CD4-positive, alpha-beta memory T cell (primary cell): ENCODE results near the gene PGAP3. TPM values are rescaled to one million over a fixed set of nuclear protein-coding genes. Genes with fewer than 3 reads are reported as not detected.

Experiments
- CTCF ChIA-PET: fragments of 350-600 bp; sonication (Branson Sonifier 250); formaldehyde crosslinking; loops from one replicate; lab custom pipeline; 2021; ENCODE audit warnings: inconsistent platforms; ENCODE audit not compliant: partially characterized antibody; lab: Charles Lee
- POLR2A ChIA-PET: fragments of 350-600 bp; sonication (Branson Sonifier 250); formaldehyde crosslinking; loops from one replicate; lab custom pipeline; 2021; ENCODE audit not compliant: partially characterized antibody; lab: Charles Lee
- DNase-seq, 5 donors: peaks; one replicate each; pipeline versions ENCODE4 v3.0.0 to v3.0.0-alpha.2; 2020 to 2022; ENCODE audit warnings: mixed read lengths in 1 of 5
- H3K27ac ChIP-seq: one replicate; pipeline ENCODE4 v1.7.0; 2013; ENCODE audit warnings: low read depth, low read length
- H3K27me3 ChIP-seq: 2 replicates; pipeline ENCODE4 v1.7.0; 2013; ENCODE audit warnings: mild to moderate bottlenecking, low read length, moderate library complexity; ENCODE audit not compliant: insufficient read depth
- H3K36me3 ChIP-seq: 2 replicates; pipeline ENCODE4 v1.7.0; 2013; ENCODE audit warnings: mild to moderate bottlenecking, low read length, moderate library complexity; ENCODE audit not compliant: insufficient read depth
- H3K4me1 ChIP-seq: 2 replicates; pipeline ENCODE4 v1.7.0; 2013; ENCODE audit warnings: mild to moderate bottlenecking, low read length, moderate library complexity; ENCODE audit not compliant: insufficient read depth
- H3K4me3 ChIP-seq, 2 donors: one replicate each; pipeline ENCODE4 v1.7.0; 2013; ENCODE audit warnings: low read length in 2 of 2, mild to moderate bottlenecking in 1 of 2
- H3K9me3 ChIP-seq, 2 donors: one replicate each; pipeline ENCODE4 v1.7.0; 2013; ENCODE audit warnings: low read length in 2 of 2, control low read depth in 1 of 2; ENCODE audit not compliant: control insufficient read depth in 1 of 2
- H3K27ac Mint-ChIP-seq, 7 donors: one replicate each; pipeline ENCODE4 v1.8.0; 2020 to 2021; ENCODE audit warnings: mixed read lengths in 7 of 7, mild to moderate bottlenecking in 6 of 7, inconsistent platforms in 3 of 7, moderate library complexity in 3 of 7
- H3K27me3 Mint-ChIP-seq, 2 donors: one replicate each; pipeline ENCODE4 v1.8.0; 2020 to 2021; ENCODE audit warnings: mixed read lengths in 2 of 2
- H3K36me3 Mint-ChIP-seq, 2 donors: one replicate each; pipeline ENCODE4 v1.8.0; 2020 to 2021; ENCODE audit warnings: mixed read lengths in 2 of 2, inconsistent platforms in 1 of 2, mild to moderate bottlenecking in 1 of 2
- H3K4me1 Mint-ChIP-seq, 4 donors: one replicate each; pipeline ENCODE4 v1.8.0; 2020 to 2021; ENCODE audit warnings: mixed read lengths in 4 of 4, mild to moderate bottlenecking in 1 of 4
- H3K4me3 Mint-ChIP-seq, 8 donors: one replicate each; pipeline ENCODE4 v1.8.0; 2020 to 2021; ENCODE audit warnings: mixed read lengths in 8 of 8, mild to moderate bottlenecking in 7 of 8, moderate library complexity in 6 of 8, inconsistent platforms in 3 of 8
- H3K9me3 Mint-ChIP-seq, 8 donors: one replicate each; pipeline ENCODE4 v1.8.0; 2020 to 2021; ENCODE audit warnings: mixed read lengths in 8 of 8, mild to moderate bottlenecking in 5 of 8, inconsistent platforms in 3 of 8, moderate library complexity in 1 of 8
- intact Hi-C: fragments of 100-400 bp; cut with micrococcal nuclease; formaldehyde crosslinking; loops from one replicate; pipeline ENCODE4 v1.15.1; 2023
- polyA plus RNA-seq, 2 donors: library from polyadenylated mRNA; unstranded; fragments of 300-500 nt; fragmentation: Illumina TruSeq; gene quantifications; one replicate each; pipeline ENCODE4 v1.2.3, GENCODE V29; 2021
- total RNA-seq, 2 experiments: library from RNA; stranded (reverse); gene quantifications; one replicate each; pipeline ENCODE4 v1.2.3, GENCODE V29; 2021

Gene PGAP3
- total and polyA plus RNA-seq, 4 experiments from 2014 or later, result 22.1 to 30.5 (median 28.0) TPM

DNA sequence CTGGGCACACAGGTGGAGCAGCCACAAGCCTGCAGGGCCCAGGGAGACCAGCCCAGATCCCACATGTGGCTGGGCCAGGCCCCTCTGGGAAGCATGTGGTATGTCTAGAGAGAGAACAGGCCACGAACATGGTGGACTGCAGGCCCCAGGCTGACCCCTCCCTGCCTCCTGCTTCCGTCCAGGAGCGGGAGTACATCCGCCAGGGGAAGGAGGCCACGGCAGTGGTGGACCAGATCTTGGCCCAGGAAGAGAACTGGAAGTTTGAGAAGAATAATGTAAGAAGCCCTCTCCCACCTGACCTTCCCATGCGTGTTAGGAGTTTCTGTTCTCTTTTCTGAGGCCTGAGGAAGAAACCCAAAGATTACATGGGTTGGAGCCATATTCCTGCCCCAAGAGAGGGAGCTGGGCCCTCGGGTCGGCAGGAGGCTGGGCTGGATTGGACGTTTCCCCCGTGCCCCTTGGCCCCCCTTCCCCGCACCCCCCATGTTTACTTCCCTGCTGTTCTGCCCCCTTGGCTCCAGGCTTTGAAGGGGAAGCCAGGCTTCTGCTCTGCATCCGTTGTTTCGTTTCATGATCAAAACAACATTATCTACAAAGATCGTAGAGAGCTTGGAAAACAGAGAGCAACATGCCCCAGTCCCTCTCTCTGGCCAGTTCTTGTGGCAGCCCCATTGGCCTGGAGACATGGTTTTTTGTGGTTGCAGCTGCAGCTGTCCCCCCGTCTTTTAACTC, 28.4 kb downstream of the PGAP3 start:
- H3K4me3 ChIP-seq, result no peak overlapping the region
- no peaks in the 10 kb centered on the region for H3K9me3 Mint-ChIP-seq
- no peaks in the 10 kb centered on the region for H3K27me3 ChIP-seq
- H3K36me3 ChIP-seq, result peaks cover 55% of the 10 kb centered on the region
- H3K9me3 ChIP-seq, result no peaks in the 10 kb centered on the region
- DNase-seq, result no peak
- H3K27ac ChIP-seq, result no peak overlapping the region
- ChIA-PET POLR2A (no interaction called here), CTCF (interaction anchor here (1.1 to 1.6 kb wide), 2 partner anchors 9 to 36 kb away, joined by 3 to 8 read pairs; partner anchors contain the start of gene PNMT)
- H3K4me1 ChIP-seq, result no peaks in the 10 kb centered on the region
- H3K27me3 Mint-ChIP-seq, result no peaks in the 10 kb centered on the region
- no peak overlapping the region for H3K4me3 Mint-ChIP-seq
- peaks cover 8 to 50% of the 10 kb centered on the region in 2 donors for H3K36me3 Mint-ChIP-seq
- H3K4me1 Mint-ChIP-seq, result peaks cover 3 to 15% (median 4%) of the 10 kb centered on the region in 4 donors
- H3K27ac Mint-ChIP-seq, result peak overlapping the region in 1 of 7 donors; percentile 12
- intact Hi-C loops, result no loop called here

DNA sequence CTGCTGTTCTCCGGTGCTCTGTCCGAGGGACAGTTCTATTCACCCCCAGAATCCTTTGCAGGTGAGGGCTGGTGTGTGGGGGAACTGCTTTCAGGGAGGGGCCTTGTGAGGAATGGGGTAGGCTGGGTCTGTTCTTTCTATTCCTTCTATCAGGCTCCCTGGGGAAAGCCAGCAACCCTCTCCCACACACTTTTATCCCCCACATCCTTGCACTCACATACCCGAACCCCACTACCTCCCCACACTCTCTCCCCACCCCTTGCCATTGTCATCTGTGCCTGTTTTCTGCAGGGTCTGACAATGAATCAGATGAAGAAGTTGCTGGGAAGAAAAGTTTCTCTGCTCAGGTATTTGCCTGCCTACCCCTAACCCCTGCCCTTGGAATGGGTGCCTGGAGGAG, 29.1 kb downstream of the PGAP3 start:
- peaks cover 8 to 51% of the 10 kb centered on the region in 2 donors for H3K36me3 Mint-ChIP-seq
- intact Hi-C loops, result no loop called here
- Histone ChIP-seq H3K36me3 (peaks cover 55% of the 10 kb centered on the region), H3K27ac (no peak overlapping the region), H3K27me3 (no peaks in the 10 kb centered on the region), H3K9me3 (no peaks in the 10 kb centered on the region), H3K4me1 (peaks cover under 1% of the 10 kb centered on the region), H3K4me3 (no peak overlapping the region)
- no peaks in the 10 kb centered on the region for H3K9me3 Mint-ChIP-seq
- no peaks in the 10 kb centered on the region for H3K27me3 Mint-ChIP-seq
- no peak for DNase-seq
- peak overlapping the region in 1 of 7 donors; percentile 48 for H3K27ac Mint-ChIP-seq
- H3K4me3 Mint-ChIP-seq, result no peak overlapping the region
- CTCF ChIA-PET, result no interaction called here
- POLR2A ChIA-PET, result no interaction called here
- peaks cover 3 to 19% (median 5%) of the 10 kb centered on the region in 4 donors for H3K4me1 Mint-ChIP-seq

DNA sequence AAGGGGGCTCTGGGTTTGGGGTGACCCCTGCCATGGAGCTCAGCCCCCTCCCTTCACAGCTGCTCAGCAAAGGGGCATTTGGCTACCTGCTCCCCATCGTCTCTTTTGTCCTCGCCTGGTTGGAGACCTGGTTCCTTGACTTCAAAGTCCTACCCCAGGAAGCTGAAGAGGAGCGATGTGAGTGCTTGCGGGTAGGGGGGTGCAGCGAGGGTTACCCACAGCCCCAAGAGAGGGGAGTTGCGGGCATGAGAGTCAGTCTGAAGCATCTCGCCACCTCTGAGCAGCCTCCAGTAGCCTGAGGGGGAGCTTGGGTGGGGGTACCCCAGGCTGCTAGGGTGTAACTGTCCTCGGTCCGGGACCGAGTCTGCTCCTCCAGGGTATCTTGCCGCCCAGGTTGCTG, 29.5 kb downstream of the PGAP3 start:
- no peaks in the 10 kb centered on the region for H3K9me3 ChIP-seq
- Mint-ChIP-seq H3K4me3 (no peak overlapping the region), H3K36me3 (peaks cover 8 to 53% of the 10 kb centered on the region in 2 donors), H3K9me3 (no peaks in the 10 kb centered on the region), H3K4me1 (peaks cover 4 to 23% (median 7%) of the 10 kb centered on the region in 4 donors), H3K27ac (no peak overlapping the region), H3K27me3 (no peaks in the 10 kb centered on the region)
- H3K36me3 ChIP-seq, result peaks cover 55% of the 10 kb centered on the region
- ChIA-PET POLR2A (no interaction called here), CTCF (no interaction called here)
- peaks cover 5% of the 10 kb centered on the region for H3K4me1 ChIP-seq
- no peak for DNase-seq
- H3K4me3 ChIP-seq, result no peak overlapping the region
- intact Hi-C loops, result no loop called here
- no peaks in the 10 kb centered on the region for H3K27me3 ChIP-seq
- H3K27ac ChIP-seq, result no peak overlapping the region

DNA sequence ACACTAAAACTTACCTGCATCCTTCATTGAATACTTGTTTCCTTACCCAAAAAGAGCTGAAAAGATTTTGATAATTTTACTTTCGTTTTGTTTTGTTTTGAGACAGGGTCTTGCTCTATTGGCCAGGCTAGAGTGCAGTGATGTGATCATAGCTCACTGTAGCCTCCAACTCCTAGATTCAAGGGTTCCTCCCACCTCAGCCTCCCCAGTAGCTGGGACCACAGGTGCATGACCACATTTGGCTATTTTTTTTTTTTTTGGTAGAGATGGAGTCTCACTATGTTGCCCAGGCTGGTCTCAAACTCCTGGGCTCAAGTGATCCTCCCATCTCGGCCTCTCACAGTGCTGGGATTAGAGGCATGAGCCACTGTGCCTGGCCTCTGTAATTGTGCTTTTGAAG, 32.8 kb downstream of the PGAP3 start:
- peaks cover 10% of the 10 kb centered on the region for H3K4me1 ChIP-seq
- Mint-ChIP-seq H3K27ac (peak overlapping the region in 1 of 7 donors; percentile 55), H3K36me3 (peaks cover under 1 to 39% of the 10 kb centered on the region in 2 donors), H3K27me3 (no peaks in the 10 kb centered on the region), H3K4me1 (peaks cover 18 to 45% (median 23%) of the 10 kb centered on the region in 4 donors), H3K4me3 (no peak overlapping the region), H3K9me3 (peaks cover 0 to 4% (median 0%) of the 10 kb centered on the region in 8 donors)
- H3K9me3 ChIP-seq, result no peaks in the 10 kb centered on the region
- POLR2A ChIA-PET, result interaction anchor here (1.2 to 1.8 kb wide), 2 partner anchors 15 to 35 kb away, joined by 3 to 5 read pairs; no protein-coding TSS in a partner anchor
- no peak for DNase-seq
- no peaks in the 10 kb centered on the region for H3K27me3 ChIP-seq
- intact Hi-C loops, result no loop called here
- CTCF ChIA-PET, result interaction anchor here (0.7 to 7.2 kb wide), 23 partner anchors 10 to 410 kb away, joined by 3 to 102 read pairs (median 5); partner anchors contain the start of genes IKZF3, MIEN1, PNMT and STARD3
- H3K27ac ChIP-seq, result no peak overlapping the region
- peaks cover 33% of the 10 kb centered on the region for H3K36me3 ChIP-seq
- H3K4me3 ChIP-seq, result no peak overlapping the region

DNA sequence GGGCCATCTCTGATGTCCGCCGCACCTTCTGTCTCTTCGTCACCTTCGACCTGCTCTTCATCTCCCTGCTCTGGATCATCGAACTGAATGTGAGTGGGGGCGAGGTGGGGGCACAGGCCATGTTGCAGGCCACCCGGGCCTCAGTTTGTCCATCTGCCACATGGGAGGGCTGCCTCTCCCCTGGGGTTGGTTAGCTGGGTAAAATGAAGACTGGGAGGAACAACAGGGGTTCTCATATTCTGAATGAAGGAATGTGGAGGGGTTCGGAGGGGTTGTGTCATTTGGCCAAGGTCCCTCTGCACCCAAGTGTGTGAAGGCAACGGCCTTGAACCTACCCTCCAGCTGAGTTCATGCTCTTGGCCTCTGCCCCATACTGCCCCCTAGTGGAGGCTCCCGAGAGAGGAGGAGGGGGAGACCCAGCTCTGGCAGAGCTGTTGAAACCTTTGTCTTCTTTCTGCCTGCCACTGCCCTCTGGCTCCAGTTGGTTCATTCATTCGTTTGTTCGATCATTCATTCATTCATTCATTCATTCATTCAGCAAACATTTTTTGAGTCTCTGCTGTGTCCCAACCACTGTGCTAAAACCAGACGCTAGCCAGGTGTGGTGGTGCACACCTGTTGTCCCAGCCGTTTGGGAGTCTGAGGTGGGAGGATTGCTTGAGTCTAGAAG, 34.1 kb downstream of the PGAP3 start:
- H3K4me1 Mint-ChIP-seq, result peaks cover 24 to 55% (median 27%) of the 10 kb centered on the region in 4 donors
- ChIA-PET POLR2A (interaction anchor here (0.6 to 1.8 kb wide), 7 partner anchors 12 to 211 kb away, joined by 3 to 5 read pairs (median 3); partner anchors contain the start of genes IKZF3, MIEN1 and PGAP3), CTCF (interaction anchor here (0.6 to 7.2 kb wide), 30 partner anchors 8 to 557 kb away, joined by 3 to 102 read pairs (median 4); partner anchors contain the start of genes IKZF3, MIEN1, PGAP3 and PNMT)
- no peak overlapping the region for H3K4me3 ChIP-seq
- intact Hi-C loops, result no loop called here
- H3K9me3 ChIP-seq, result no peaks in the 10 kb centered on the region
- no peak overlapping the region for H3K4me3 Mint-ChIP-seq
- peaks cover 4 to 38% of the 10 kb centered on the region in 2 donors for H3K36me3 Mint-ChIP-seq
- DNase-seq, result peak; percentile 65 to 75 (median 73)
- no peak overlapping the region for H3K27ac ChIP-seq
- H3K27me3 Mint-ChIP-seq, result no peaks in the 10 kb centered on the region
- peak overlapping the region in 3 of 7 donors; percentile 69 to 78 (median 78) for H3K27ac Mint-ChIP-seq
- peaks cover 24% of the 10 kb centered on the region for H3K36me3 ChIP-seq
- H3K27me3 ChIP-seq, result no peaks in the 10 kb centered on the region
- peaks cover 0 to 4% (median 0%) of the 10 kb centered on the region in 8 donors for H3K9me3 Mint-ChIP-seq
- H3K4me1 ChIP-seq, result peaks cover 10% of the 10 kb centered on the region

DNA sequence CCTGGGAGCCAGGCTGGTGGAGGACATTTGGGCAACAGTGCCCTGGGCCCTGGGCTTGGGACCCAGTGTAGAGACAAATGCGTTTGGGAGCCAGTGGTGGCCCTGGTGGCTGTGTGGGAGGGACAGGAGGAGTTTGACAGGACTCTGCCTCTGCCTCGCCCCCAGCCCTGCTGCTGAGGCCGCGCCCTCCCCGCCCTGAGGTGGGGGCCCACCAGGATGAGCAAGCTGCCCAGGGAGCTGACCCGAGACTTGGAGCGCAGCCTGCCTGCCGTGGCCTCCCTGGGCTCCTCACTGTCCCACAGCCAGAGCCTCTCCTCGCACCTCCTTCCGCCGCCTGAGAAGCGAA, 34.6 kb downstream of the PGAP3 start:
- intact Hi-C loops, result no loop called here

More for the DNA sequence above, 34.6 kb downstream of the PGAP3 start:
- peaks cover 24 to 58% (median 29%) of the 10 kb centered on the region in 4 donors for H3K4me1 Mint-ChIP-seq
- H3K9me3 Mint-ChIP-seq, result peaks cover 0 to 4% (median 0%) of the 10 kb centered on the region in 8 donors
- ChIA-PET CTCF (interaction anchor here (0.7 to 7.2 kb wide), 25 partner anchors 9 to 558 kb away, joined by 3 to 102 read pairs (median 5); partner anchors contain the start of genes IKZF3, MIEN1, PGAP3 and PNMT), POLR2A (interaction anchor here (0.6 to 1.8 kb wide), 7 partner anchors 13 to 566 kb away, joined by 3 to 5 read pairs (median 3); partner anchors contain the start of genes IKZF3, PGAP3 and WIPF2)
- Histone ChIP-seq H3K27me3 (no peaks in the 10 kb centered on the region), H3K4me3 (no peak overlapping the region), H3K27ac (no peak overlapping the region), H3K4me1 (peaks cover 10% of the 10 kb centered on the region), H3K9me3 (no peaks in the 10 kb centered on the region), H3K36me3 (peaks cover 19% of the 10 kb centered on the region)
- no peak for DNase-seq
- peaks cover 4 to 35% of the 10 kb centered on the region in 2 donors for H3K36me3 Mint-ChIP-seq
- no peak overlapping the region for H3K4me3 Mint-ChIP-seq
- H3K27ac Mint-ChIP-seq, result peak overlapping the region in 1 of 7 donors; percentile 78
- H3K27me3 Mint-ChIP-seq, result no peaks in the 10 kb centered on the region
